ENCODE data around the gene SRSF7. TPM values are rescaled to one million over a fixed set of nuclear protein-coding genes. Genes with fewer than 3 reads are reported as not detected.

SRSF7 gene
- total RNA-seq, 1 experiment from 2014 or later: 275 TPM

DNA sequence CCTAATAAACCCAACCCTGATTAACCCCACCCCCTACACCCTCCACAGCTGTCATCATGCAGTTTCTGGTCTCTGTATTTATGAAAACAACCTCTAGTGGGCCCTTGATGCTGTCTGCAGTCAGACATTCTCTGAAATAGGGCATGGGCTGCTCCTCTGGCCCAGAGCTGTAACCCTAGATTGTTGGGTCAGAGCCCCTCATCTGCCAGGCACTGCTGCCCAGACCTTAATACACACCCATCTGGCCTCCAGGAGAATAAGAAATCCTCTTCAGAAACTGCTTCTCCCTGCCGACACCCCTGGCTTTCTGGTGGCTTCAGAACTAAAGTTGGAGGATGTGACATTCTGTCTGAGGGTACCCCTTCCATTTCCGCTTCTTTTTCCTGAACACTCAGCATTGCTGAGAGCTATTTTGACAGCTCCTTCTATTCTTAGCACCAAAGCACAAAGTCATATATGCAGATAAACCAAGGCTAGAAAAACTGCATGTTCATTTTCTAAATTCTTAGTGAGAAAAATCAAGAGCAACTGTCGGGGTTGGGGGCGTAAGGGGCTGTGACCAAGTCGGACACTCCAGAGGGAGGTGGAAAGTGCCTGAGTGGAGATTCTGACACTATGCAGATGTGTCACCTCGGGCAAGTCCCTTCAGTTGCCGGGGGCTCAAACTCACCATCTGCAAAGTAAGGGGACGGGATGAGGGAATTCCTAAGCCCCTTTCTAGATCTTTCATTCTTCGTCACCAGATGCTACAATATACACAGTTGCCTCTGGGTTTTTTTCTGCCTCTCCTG lies 28.7 kb downstream of the SRSF7 start:
- H3K36me3 Mint-ChIP-seq (ENCODE audit: insufficient read depth, unreplicated experiment): peaks cover 5% of the 10 kb centered on the region
- CTCF ChIA-PET: interaction anchor here (0.5 to 9.9 kb wide), 3 partner anchors 120 to 175 kb away, joined by 3 to 156 read pairs (median 69); partner anchors contain the start of gene HNRNPLL
- intact Hi-C loops (cut with micrococcal nuclease): loop anchor here (5.0 kb wide), 1 partner anchor 405 kb away; no protein-coding TSS in a partner anchor
- DNase-seq (ENCODE audit: unreplicated experiment): no peak
- no peak overlapping the region for H3K27ac Mint-ChIP-seq (ENCODE audit: low read depth, unreplicated experiment)
- H3K4me1 Mint-ChIP-seq (ENCODE audit: insufficient read depth, unreplicated experiment): peaks cover 19% of the 10 kb centered on the region
- TF ChIP-seq, protein P1, sequence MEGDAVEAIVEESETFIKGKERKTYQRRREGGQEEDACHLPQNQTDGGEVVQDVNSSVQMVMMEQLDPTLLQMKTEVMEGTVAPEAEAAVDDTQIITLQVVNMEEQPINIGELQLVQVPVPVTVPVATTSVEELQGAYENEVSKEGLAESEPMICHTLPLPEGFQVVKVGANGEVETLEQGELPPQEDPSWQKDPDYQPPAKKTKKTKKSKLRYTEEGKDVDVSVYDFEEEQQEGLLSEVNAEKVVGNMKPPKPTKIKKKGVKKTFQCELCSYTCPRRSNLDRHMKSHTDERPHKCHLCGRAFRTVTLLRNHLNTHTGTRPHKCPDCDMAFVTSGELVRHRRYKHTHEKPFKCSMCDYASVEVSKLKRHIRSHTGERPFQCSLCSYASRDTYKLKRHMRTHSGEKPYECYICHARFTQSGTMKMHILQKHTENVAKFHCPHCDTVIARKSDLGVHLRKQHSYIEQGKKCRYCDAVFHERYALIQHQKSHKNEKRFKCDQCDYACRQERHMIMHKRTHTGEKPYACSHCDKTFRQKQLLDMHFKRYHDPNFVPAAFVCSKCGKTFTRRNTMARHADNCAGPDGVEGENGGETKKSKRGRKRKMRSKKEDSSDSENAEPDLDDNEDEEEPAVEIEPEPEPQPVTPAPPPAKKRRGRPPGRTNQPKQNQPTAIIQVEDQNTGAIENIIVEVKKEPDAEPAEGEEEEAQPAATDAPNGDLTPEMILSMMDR (IDR thresholded peaks at IDR 0.05; ENCODE audit: unreplicated experiment): no peak
- BruUV-seq (replicated peaks): no TSS peak
- no peaks in the 10 kb centered on the region for H3K27me3 Mint-ChIP-seq (ENCODE audit: insufficient read depth, unreplicated experiment)
- H3K9me3 Mint-ChIP-seq (ENCODE audit: unreplicated experiment): no peaks in the 10 kb centered on the region
- no peak overlapping the region for H3K4me3 Mint-ChIP-seq (ENCODE audit: unreplicated experiment)
- POLR2A ChIA-PET: interaction anchor here (0.9 to 1.6 kb wide), 5 partner anchors 29 to 141 kb away, joined by 3 to 7 read pairs (median 6); partner anchors contain the start of gene SRSF7

DNA sequence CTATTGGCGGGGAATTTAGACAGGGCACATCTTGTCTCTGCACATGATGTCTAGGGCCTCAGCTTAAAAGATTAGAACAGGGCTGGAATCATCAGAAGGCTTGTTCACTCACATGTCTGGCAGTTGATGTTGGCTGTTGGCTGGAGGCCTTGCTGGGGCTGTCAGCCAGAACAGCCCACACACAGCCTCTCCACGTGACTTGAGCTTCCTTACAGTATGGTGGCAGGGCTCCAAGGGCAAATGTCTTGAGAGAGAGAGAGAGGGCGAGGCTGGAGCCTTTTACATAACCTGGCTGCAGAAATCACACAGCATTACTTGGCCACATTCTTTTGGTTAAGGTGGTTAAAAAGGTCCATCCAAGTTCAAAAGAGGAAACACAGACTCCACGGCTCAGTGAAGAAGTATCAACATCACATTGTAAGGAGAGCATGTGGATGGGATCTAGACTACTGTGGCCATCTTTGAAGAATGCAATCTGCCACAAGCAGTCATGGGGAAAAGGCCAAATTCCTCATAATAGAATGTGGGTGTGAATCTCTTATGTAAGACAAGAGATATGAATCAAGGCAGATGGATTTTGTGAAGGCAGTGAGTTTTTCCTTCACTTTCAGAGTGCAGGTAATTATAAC lies 30.4 kb downstream of the SRSF7 start:
- CTCF ChIA-PET: interaction anchor here (0.6 to 9.9 kb wide), 5 partner anchors 13 to 140 kb away, joined by 3 to 156 read pairs (median 3); partner anchors contain the start of gene HNRNPLL
- Mint-ChIP-seq H3K4me1 (ENCODE audit: insufficient read depth, unreplicated experiment) (peaks cover 19% of the 10 kb centered on the region), H3K27me3 (ENCODE audit: insufficient read depth, unreplicated experiment) (no peaks in the 10 kb centered on the region), H3K9me3 (ENCODE audit: unreplicated experiment) (no peaks in the 10 kb centered on the region), H3K4me3 (ENCODE audit: unreplicated experiment) (no peak overlapping the region), H3K36me3 (ENCODE audit: insufficient read depth, unreplicated experiment) (peaks cover 5% of the 10 kb centered on the region), H3K27ac (ENCODE audit: low read depth, unreplicated experiment) (peak overlapping the region; percentile 36)
- BruUV-seq (replicated peaks): TSS peak; percentile 100
- peak; percentile 97 for DNase-seq (ENCODE audit: unreplicated experiment)
- POLR2A ChIA-PET: interaction anchor here (0.5 to 2.9 kb wide), 19 partner anchors 11 to 1273 kb away, joined by 3 to 38 read pairs (median 4); partner anchors contain the start of genes HNRNPLL and SRSF7
- intact Hi-C loops (cut with micrococcal nuclease): loop anchor here (1.0 to 5.0 kb wide), 2 partner anchors 117 to 403 kb away; no protein-coding TSS in a partner anchor
- TF ChIP-seq, protein P1 (IDR thresholded peaks at IDR 0.05; ENCODE audit: unreplicated experiment): no peak

DNA sequence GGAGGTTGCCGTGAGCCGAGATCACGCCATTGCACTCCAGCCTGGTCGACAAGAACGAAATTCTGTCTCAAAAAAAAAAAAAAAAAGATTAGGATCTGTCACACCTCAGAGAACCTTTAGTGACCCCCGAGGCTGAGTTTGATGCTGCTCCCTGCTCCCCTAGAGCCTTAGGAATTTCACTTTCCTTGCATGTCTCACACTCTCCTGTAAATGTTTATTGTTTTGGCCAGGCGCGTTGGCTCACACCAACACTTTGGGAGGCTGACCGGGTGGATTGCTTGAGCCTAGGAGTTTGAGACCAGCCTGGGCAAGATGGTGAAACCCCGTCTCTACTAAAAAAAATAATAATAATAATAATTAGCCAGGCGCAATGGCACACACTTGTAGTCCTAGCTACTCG lies 31.5 kb downstream of the SRSF7 start:
- DNase-seq (ENCODE audit: unreplicated experiment): no peak
- ChIA-PET POLR2A (interaction anchor here (1.4 to 2.9 kb wide), 4 partner anchors 29 to 116 kb away, joined by 5 to 22 read pairs (median 12); partner anchors contain the start of gene SRSF7), CTCF (interaction anchor here (1.0 to 9.9 kb wide), 2 partner anchors 94 to 139 kb away, joined by 3 to 156 read pairs; no protein-coding TSS in a partner anchor)
- Mint-ChIP-seq H3K4me3 (ENCODE audit: unreplicated experiment) (no peak overlapping the region), H3K36me3 (ENCODE audit: insufficient read depth, unreplicated experiment) (peaks cover 5% of the 10 kb centered on the region), H3K9me3 (ENCODE audit: unreplicated experiment) (no peaks in the 10 kb centered on the region), H3K27me3 (ENCODE audit: insufficient read depth, unreplicated experiment) (no peaks in the 10 kb centered on the region), H3K4me1 (ENCODE audit: insufficient read depth, unreplicated experiment) (peaks cover 19% of the 10 kb centered on the region), H3K27ac (ENCODE audit: low read depth, unreplicated experiment) (no peak overlapping the region)
- no TSS peak for BruUV-seq (replicated peaks)
- intact Hi-C loops (cut with micrococcal nuclease): loop anchor here (1.0 to 5.0 kb wide), 2 partner anchors 116 to 402 kb away; no protein-coding TSS in a partner anchor
- TF ChIP-seq, protein P1 (IDR thresholded peaks at IDR 0.05; ENCODE audit: unreplicated experiment): no peak

DNA sequence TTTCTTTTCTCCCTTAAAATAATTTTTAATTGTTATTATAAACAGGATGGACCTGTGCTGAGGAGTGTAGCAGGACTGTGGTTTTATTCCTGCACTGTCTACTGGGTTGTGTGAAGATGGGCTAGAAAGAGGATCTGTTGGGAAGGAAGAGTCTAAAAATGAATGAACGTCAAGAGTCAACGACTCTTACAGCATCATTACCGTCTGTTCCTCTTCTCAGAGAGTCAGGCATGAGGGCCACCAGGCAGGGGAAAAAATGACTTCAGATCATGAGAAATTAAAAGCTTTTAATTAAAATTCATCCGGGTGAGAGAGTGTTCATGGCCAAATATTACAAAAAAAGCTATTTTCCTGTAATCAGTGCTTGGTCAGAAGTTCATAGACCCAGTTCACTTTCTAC lies 32.6 kb downstream of the SRSF7 start:
- intact Hi-C loops (cut with micrococcal nuclease): no loop called here
- TF ChIP-seq, protein P1 (IDR thresholded peaks at IDR 0.05; ENCODE audit: unreplicated experiment): no peak
- Mint-ChIP-seq H3K27ac (ENCODE audit: low read depth, unreplicated experiment) (no peak overlapping the region), H3K4me1 (ENCODE audit: insufficient read depth, unreplicated experiment) (peaks cover 19% of the 10 kb centered on the region), H3K9me3 (ENCODE audit: unreplicated experiment) (no peaks in the 10 kb centered on the region), H3K4me3 (ENCODE audit: unreplicated experiment) (no peak overlapping the region), H3K27me3 (ENCODE audit: insufficient read depth, unreplicated experiment) (no peaks in the 10 kb centered on the region), H3K36me3 (ENCODE audit: insufficient read depth, unreplicated experiment) (peaks cover 5% of the 10 kb centered on the region)
- BruUV-seq (replicated peaks): no TSS peak
- CTCF ChIA-PET: interaction anchor here (1.3 kb wide), 1 partner anchor 116 kb away, joined by 3 read pairs; no protein-coding TSS in a partner anchor
- POLR2A ChIA-PET: interaction anchor here (0.6 to 2.9 kb wide), 4 partner anchors 26 to 115 kb away, joined by 3 to 22 read pairs (median 4); partner anchors contain the start of gene SRSF7
- DNase-seq (ENCODE audit: unreplicated experiment): no peak
